ENCODE results near the gene RXFP4. TPM values are rescaled to one million over a fixed set of nuclear protein-coding genes. Genes with fewer than 3 reads are reported as not detected.
A peak's percentile ranks its signal among the peaks of the same experiment; 100 is the strongest.

The RXFP4 gene
- total RNA-seq, 1 donor from 2014 or later, result not detected

- no peak for DNase-seq (ENCODE audit: low read depth)
- peaks cover 2% of the 10 kb centered on the region for H3K36me3 ChIP-seq (ENCODE audit: control insufficient read depth, insufficient read depth, low read length)
- no peak overlapping the region for H3K4me3 ChIP-seq (ENCODE audit: low read depth, low read length)
- H3K27me3 ChIP-seq (ENCODE audit: control insufficient read depth, insufficient read depth, low read length), result no peaks in the 10 kb centered on the region
- peak; percentile 1 for TF ChIP-seq CTCF (IDR thresholded peaks at IDR 0.05; ENCODE audit: insufficient read depth, low read length, poor library complexity, severe bottlenecking)
These were observed 24.7 kb downstream of the RXFP4 start for GRCh38 chr1:155966135-155966534.

GRCh38 chr1:155966750-155967149 lies 25.3 kb downstream of the RXFP4 start:
- H3K36me3 ChIP-seq (ENCODE audit: control insufficient read depth, insufficient read depth, low read length), result peaks cover under 1% of the 10 kb centered on the region
- DNase-seq (ENCODE audit: low read depth), result no peak
- no peak overlapping the region for H3K4me3 ChIP-seq (ENCODE audit: low read depth, low read length)
- no peaks in the 10 kb centered on the region for H3K27me3 ChIP-seq (ENCODE audit: control insufficient read depth, insufficient read depth, low read length)
- no peak for TF ChIP-seq CTCF (IDR thresholded peaks at IDR 0.05; ENCODE audit: insufficient read depth, low read length, poor library complexity, severe bottlenecking)

- no peak overlapping the region for H3K4me3 ChIP-seq (ENCODE audit: low read depth, low read length)
- H3K36me3 ChIP-seq (ENCODE audit: control insufficient read depth, insufficient read depth, low read length), result no peaks in the 10 kb centered on the region
- DNase-seq (ENCODE audit: low read depth), result no peak
- no peaks in the 10 kb centered on the region for H3K27me3 ChIP-seq (ENCODE audit: control insufficient read depth, insufficient read depth, low read length)
- TF ChIP-seq CTCF (IDR thresholded peaks at IDR 0.05; ENCODE audit: insufficient read depth, low read length, poor library complexity, severe bottlenecking), result no peak
These were observed 26.1 kb downstream of the RXFP4 start for GRCh38 chr1:155967341-155968050.

GRCh38 chr1:155968051-155968400 lies 26.6 kb downstream of the RXFP4 start:
- H3K36me3 ChIP-seq (ENCODE audit: control insufficient read depth, insufficient read depth, low read length), result no peaks in the 10 kb centered on the region
- H3K4me3 ChIP-seq (ENCODE audit: low read depth, low read length), result no peak overlapping the region
- no peak for DNase-seq (ENCODE audit: low read depth)
- no peaks in the 10 kb centered on the region for H3K27me3 ChIP-seq (ENCODE audit: control insufficient read depth, insufficient read depth, low read length)
- no peak for TF ChIP-seq CTCF (IDR thresholded peaks at IDR 0.05; ENCODE audit: insufficient read depth, low read length, poor library complexity, severe bottlenecking)

GRCh38 chr1:155968670-155969069 lies 27.2 kb downstream of the RXFP4 start:
- Histone ChIP-seq H3K4me3 (ENCODE audit: low read depth, low read length) (no peak overlapping the region), H3K27me3 (ENCODE audit: control insufficient read depth, insufficient read depth, low read length) (no peaks in the 10 kb centered on the region), H3K36me3 (ENCODE audit: control insufficient read depth, insufficient read depth, low read length) (no peaks in the 10 kb centered on the region)
- no peak for TF ChIP-seq CTCF (IDR thresholded peaks at IDR 0.05; ENCODE audit: insufficient read depth, low read length, poor library complexity, severe bottlenecking)
- no peak for DNase-seq (ENCODE audit: low read depth)

- Histone ChIP-seq H3K4me3 (ENCODE audit: low read depth, low read length) (no peak overlapping the region), H3K36me3 (ENCODE audit: control insufficient read depth, insufficient read depth, low read length) (no peaks in the 10 kb centered on the region), H3K27me3 (ENCODE audit: control insufficient read depth, insufficient read depth, low read length) (no peaks in the 10 kb centered on the region)
- TF ChIP-seq CTCF (IDR thresholded peaks at IDR 0.05; ENCODE audit: insufficient read depth, low read length, poor library complexity, severe bottlenecking), result no peak
- no peak for DNase-seq (ENCODE audit: low read depth)
These were observed 27.9 kb downstream of the RXFP4 start for GRCh38 chr1:155969377-155969791.
